ENCODE measurements around the gene SPARC. TPM values are rescaled to one million over a fixed set of nuclear protein-coding genes. Genes with fewer than 3 reads are reported as not detected.

SPARC gene
- total RNA-seq, 1 donor from 2014 or later, result 435 TPM

DNA sequence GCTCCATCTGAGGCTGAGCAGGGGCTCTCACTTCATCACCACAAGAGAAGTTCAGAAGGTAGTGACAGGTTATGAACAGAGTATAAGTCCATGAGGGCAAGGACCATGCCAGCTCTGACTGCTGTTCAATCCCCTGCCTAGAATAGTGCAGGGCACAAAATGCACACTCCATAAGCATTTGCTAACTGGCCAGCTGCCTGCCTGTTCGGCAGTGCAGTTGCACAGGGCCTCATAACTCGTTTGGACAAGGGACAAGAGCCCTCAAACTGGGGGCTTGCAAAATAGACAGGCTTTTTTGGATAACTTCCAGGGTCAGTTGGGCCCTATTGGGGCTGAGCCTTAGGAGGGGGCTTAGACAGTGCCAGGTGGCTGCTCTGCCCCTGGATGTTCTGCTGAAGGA, 21.1 kb downstream of the SPARC start:
- Mint-ChIP-seq H3K36me3 (ENCODE audit: low read depth) (peaks cover 12% of the 10 kb centered on the region), H3K27ac (ENCODE audit: unreplicated experiment) (no peak overlapping the region), H3K9me3 (no peaks in the 10 kb centered on the region), H3K4me3 (no peak overlapping the region), H3K4me1 (peaks cover 15% of the 10 kb centered on the region), H3K27me3 (ENCODE audit: low read depth) (no peaks in the 10 kb centered on the region)
- no peak for DNase-seq (ENCODE audit: low read depth, low spot score)
- TF ChIP-seq, protein P1, sequence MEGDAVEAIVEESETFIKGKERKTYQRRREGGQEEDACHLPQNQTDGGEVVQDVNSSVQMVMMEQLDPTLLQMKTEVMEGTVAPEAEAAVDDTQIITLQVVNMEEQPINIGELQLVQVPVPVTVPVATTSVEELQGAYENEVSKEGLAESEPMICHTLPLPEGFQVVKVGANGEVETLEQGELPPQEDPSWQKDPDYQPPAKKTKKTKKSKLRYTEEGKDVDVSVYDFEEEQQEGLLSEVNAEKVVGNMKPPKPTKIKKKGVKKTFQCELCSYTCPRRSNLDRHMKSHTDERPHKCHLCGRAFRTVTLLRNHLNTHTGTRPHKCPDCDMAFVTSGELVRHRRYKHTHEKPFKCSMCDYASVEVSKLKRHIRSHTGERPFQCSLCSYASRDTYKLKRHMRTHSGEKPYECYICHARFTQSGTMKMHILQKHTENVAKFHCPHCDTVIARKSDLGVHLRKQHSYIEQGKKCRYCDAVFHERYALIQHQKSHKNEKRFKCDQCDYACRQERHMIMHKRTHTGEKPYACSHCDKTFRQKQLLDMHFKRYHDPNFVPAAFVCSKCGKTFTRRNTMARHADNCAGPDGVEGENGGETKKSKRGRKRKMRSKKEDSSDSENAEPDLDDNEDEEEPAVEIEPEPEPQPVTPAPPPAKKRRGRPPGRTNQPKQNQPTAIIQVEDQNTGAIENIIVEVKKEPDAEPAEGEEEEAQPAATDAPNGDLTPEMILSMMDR (conservative IDR thresholded peaks at IDR 0.05), result no peak

- Mint-ChIP-seq H3K4me1 (peaks cover 15% of the 10 kb centered on the region), H3K4me3 (no peak overlapping the region), H3K9me3 (no peaks in the 10 kb centered on the region), H3K36me3 (ENCODE audit: low read depth) (peaks cover 12% of the 10 kb centered on the region), H3K27me3 (ENCODE audit: low read depth) (no peaks in the 10 kb centered on the region), H3K27ac (ENCODE audit: unreplicated experiment) (peak overlapping the region; percentile 28)
- TF ChIP-seq, protein P1 (conservative IDR thresholded peaks at IDR 0.05), result no peak
- DNase-seq (ENCODE audit: low read depth, low spot score), result no peak
Measured at GRCh38 chr5:151664694-151665585, 21.8 kb downstream of the SPARC start.

GRCh38 chr5:151663617-151664293, 23.0 kb downstream of the SPARC start:
- H3K4me3 Mint-ChIP-seq, result no peak overlapping the region
- H3K27me3 Mint-ChIP-seq (ENCODE audit: low read depth), result no peaks in the 10 kb centered on the region
- H3K36me3 Mint-ChIP-seq (ENCODE audit: low read depth), result peaks cover 5% of the 10 kb centered on the region
- H3K9me3 Mint-ChIP-seq, result no peaks in the 10 kb centered on the region
- DNase-seq (ENCODE audit: low read depth, low spot score), result no peak
- H3K4me1 Mint-ChIP-seq, result peaks cover 22% of the 10 kb centered on the region
- TF ChIP-seq, protein P1 (conservative IDR thresholded peaks at IDR 0.05), result no peak
- no peak overlapping the region for H3K27ac Mint-ChIP-seq (ENCODE audit: unreplicated experiment)

DNA sequence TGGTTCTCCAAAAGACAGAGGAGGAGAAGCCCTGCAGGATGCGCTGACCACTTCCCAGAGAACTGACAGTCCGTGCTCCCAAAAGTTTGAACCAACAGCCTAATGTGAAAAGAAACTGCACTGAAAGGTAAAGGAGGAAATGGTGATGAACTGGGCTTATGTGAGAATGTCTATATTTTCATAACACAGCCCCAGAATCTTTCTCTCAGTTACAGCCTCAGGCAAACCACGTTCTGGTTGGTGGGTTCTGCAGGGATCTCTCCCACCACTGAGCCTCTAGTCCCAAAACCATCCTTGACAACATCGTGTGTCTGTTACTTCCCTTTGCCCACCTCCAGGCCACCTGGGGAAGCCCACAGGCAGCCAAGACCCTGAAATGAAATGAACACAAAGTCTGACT, 23.9 kb downstream of the SPARC start:
- TF ChIP-seq, protein P1 (conservative IDR thresholded peaks at IDR 0.05), result no peak
- DNase-seq (ENCODE audit: low read depth, low spot score), result no peak
- H3K27ac Mint-ChIP-seq (ENCODE audit: unreplicated experiment), result no peak overlapping the region
- peaks cover 5% of the 10 kb centered on the region for H3K36me3 Mint-ChIP-seq (ENCODE audit: low read depth)
- peaks cover 23% of the 10 kb centered on the region for H3K4me1 Mint-ChIP-seq
- no peaks in the 10 kb centered on the region for H3K27me3 Mint-ChIP-seq (ENCODE audit: low read depth)
- no peaks in the 10 kb centered on the region for H3K9me3 Mint-ChIP-seq
- H3K4me3 Mint-ChIP-seq, result no peak overlapping the region

DNA sequence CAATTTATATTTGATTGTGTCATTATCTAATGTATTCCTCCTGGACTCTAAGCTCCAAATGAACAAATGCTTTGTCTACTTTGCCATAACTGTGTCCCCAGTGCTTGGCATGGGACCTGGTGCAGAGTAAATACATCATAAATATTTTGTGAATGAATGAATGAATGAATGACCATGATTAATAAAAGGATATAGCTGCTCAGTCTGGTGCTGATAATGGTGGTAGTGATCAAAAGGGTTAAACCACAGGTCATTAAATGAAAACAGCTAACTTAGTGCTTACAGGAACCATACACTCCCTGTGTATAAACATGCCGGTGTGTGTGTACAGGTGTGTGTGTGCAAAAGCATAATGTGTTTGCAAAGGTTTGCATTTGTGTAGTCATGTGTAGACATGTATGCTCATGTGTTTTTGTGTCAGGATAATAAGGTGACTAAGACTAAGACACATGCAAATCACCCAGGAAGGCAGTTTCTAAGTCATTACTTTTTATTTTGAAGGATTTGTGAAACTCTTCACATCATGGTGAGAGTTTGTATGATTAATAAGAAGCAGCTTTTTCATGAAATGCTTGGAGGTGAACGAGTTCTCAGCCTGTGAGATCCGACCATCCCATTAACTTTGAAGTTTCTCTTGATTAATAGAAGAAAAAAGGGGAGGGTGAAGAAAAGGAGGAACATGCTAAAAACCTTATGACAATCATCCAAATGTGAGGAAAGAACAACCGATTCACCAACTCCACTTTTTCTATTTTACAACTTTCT, 24.6 kb downstream of the SPARC start:
- Mint-ChIP-seq H3K27ac (ENCODE audit: unreplicated experiment) (peak overlapping the region; percentile 82), H3K4me3 (no peak overlapping the region), H3K4me1 (peaks cover 23% of the 10 kb centered on the region), H3K27me3 (ENCODE audit: low read depth) (no peaks in the 10 kb centered on the region), H3K36me3 (ENCODE audit: low read depth) (peaks cover 5% of the 10 kb centered on the region), H3K9me3 (no peaks in the 10 kb centered on the region)
- no peak for DNase-seq (ENCODE audit: low read depth, low spot score)
- TF ChIP-seq, protein P1 (conservative IDR thresholded peaks at IDR 0.05), result no peak
